Measurements from ENCODE around the gene GOLM1.
"Not testable (repeated sequence)": the region's sequence is repeated elsewhere in the genome, so short reads cannot be mapped to it uniquely, and the experiment has no call there.

GOLM1 gene

DNA sequence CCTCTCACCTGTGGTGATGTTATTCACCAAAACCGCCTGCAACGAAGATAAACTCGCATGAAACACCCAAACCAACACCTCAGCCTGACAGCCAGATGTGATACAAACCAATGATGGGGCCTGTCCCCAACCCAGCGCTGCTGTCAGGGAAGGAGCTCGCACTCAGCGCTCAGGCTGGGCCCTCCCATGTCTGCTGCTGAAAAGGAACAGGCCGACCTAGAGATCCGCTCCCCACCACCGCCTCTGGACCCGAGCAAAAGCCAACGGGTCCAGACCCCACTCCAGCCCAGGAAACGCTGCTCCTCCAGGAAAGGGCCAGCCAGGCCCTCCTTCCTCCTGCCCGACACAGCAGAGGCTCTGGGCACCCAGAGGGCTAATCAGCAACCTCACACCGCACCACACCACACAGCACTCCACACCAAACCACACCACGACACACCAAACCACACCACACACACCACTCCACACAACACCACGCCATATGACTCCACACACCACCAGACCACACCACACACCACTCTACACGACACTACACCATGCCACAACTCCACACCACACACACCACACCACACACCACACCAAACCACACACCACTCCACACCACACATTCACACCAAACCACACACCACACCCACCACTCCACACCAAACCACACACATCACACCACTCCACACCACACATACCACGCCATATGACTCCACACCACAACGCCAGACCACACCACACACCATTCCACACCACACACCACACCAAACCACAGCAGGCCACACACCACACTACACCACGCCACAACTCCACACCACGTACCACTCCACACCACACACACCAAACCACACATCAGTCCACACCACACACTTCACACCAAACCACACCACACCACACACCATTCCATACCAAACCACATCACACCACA is 46.5 kb downstream of the GOLM1 start:
- H3K4me3 ChIP-seq (ENCODE audit: insufficient read length, low read depth): no peak overlapping the region

DNA sequence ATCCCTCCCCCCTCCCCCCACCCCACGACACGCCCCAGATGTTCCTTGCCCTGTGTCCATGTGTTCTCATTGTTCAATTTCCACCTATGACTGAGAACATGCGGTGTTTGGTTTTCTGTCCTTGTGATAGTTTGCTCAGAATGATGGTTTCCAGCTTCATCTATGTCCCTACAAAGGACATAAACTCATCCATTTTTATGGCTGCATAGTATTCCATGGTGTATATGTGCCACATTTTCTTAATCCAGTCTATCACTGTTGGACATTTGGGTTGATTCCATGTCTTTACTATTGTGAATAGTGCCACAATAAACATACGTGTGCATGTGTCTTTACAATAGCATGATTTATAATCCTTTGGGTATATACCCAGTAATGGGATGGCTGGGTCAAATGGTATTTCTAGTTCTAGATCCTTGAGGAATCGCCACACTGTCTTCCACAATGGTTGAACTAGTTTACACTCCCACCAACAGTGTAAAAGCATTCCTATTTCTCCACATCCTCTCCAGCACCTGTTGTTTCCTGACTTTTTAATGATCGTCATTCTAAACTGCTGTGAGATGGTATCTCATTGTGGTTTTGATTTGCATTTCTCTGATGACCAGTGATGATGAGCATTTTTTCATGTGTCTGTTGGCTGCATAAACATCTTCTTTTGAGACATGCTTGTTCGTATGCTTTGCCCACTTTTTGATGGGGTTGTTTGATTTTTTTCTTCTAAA is 51.2 kb downstream of the GOLM1 start:
- H3K9ac ChIP-seq (ENCODE audit: insufficient read length, low read depth); H3K9me3 ChIP-seq (ENCODE audit: insufficient read depth, low read length); H3K4me1 ChIP-seq (ENCODE audit: insufficient read depth, insufficient read length); H3K27me3 ChIP-seq (ENCODE audit: insufficient read depth, insufficient read length); H3K4me3 ChIP-seq (ENCODE audit: insufficient read length, low read depth); DNase-seq (ENCODE audit: low read depth, low spot score): not testable (repeated sequence)
- peaks cover 45% of the 10 kb centered on the region for H3K36me3 ChIP-seq (ENCODE audit: insufficient read depth, insufficient read length, low read length)

More for the DNA sequence above, 46.5 kb downstream of the GOLM1 start:
- Histone ChIP-seq H3K4me1 (ENCODE audit: insufficient read depth, insufficient read length) (no peaks in the 10 kb centered on the region), H3K27me3 (ENCODE audit: insufficient read depth, insufficient read length) (no peaks in the 10 kb centered on the region), H3K36me3 (ENCODE audit: insufficient read depth, insufficient read length, low read length) (peaks cover 33% of the 10 kb centered on the region), H3K9ac (ENCODE audit: insufficient read length, low read depth) (no peak overlapping the region), H3K9me3 (ENCODE audit: insufficient read depth, low read length) (no peaks in the 10 kb centered on the region)
- DNase-seq (ENCODE audit: low read depth, low spot score): no peak
- TF ChIP-seq SUZ12 (IDR thresholded peaks at IDR 0.05; ENCODE audit: extremely low read depth, insufficient read depth, insufficient read length) (no peak), ZNF274 (IDR thresholded peaks at IDR 0.05; ENCODE audit: low read depth, low read length) (no peak), YY1 (IDR thresholded peaks at IDR 0.05; ENCODE audit: insufficient read depth, insufficient read length) (no peak)

DNA sequence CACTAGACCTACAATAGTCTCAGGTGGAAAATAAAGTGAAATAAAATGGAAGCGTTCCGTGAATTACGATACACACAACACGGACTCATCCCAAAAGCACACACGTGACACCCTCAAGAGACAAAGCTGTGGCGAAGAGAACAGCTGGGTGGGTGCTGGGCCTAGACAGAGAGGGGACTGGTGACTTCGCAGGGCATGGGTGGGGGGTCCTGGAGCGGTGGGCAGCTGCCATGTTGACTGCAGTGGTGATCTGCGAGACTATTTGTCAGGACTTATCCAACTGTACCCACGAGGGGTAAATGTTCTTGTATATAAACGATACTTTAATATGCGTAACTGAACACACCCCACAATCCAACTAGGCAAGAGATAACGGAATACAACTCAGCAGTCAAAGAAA is 52.0 kb downstream of the GOLM1 start:
- TF ChIP-seq ZNF274 (IDR thresholded peaks at IDR 0.05; ENCODE audit: low read depth, low read length): no peak
- no peak for TF ChIP-seq YY1 (IDR thresholded peaks at IDR 0.05; ENCODE audit: insufficient read depth, insufficient read length)
- TF ChIP-seq SUZ12 (IDR thresholded peaks at IDR 0.05; ENCODE audit: extremely low read depth, insufficient read depth, insufficient read length): no peak
- H3K36me3 ChIP-seq (ENCODE audit: insufficient read depth, insufficient read length, low read length): peaks cover 45% of the 10 kb centered on the region
- no peak overlapping the region for H3K9ac ChIP-seq (ENCODE audit: insufficient read length, low read depth)
- H3K27me3 ChIP-seq (ENCODE audit: insufficient read depth, insufficient read length): no peaks in the 10 kb centered on the region
- no peak overlapping the region for H3K4me3 ChIP-seq (ENCODE audit: insufficient read length, low read depth)
- DNase-seq (ENCODE audit: low read depth, low spot score): no peak
- H3K4me1 ChIP-seq (ENCODE audit: insufficient read depth, insufficient read length): no peaks in the 10 kb centered on the region
- H3K9me3 ChIP-seq (ENCODE audit: insufficient read depth, low read length): no peaks in the 10 kb centered on the region

DNA sequence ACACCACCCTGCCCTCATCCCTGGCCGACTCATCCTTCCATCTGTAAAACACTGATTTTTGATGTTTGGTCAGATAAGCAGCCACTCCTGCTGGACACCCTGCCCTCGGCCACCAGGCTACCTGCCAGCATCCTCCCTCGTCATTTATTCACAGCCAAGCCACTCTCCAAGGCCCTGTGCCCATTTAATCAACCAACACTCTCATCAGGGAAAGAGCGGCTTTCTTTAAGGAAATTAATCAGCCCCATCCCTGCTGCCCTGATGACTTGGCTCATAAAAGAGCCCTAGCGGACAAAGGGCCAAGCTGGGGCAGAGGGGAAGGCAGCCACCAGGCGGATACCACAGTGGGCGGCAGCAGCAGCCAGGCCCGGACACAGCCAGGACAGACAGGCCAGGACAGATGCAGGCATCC is 52.4 kb downstream of the GOLM1 start:
- H3K9me3 ChIP-seq (ENCODE audit: insufficient read depth, low read length): no peaks in the 10 kb centered on the region

DNA sequence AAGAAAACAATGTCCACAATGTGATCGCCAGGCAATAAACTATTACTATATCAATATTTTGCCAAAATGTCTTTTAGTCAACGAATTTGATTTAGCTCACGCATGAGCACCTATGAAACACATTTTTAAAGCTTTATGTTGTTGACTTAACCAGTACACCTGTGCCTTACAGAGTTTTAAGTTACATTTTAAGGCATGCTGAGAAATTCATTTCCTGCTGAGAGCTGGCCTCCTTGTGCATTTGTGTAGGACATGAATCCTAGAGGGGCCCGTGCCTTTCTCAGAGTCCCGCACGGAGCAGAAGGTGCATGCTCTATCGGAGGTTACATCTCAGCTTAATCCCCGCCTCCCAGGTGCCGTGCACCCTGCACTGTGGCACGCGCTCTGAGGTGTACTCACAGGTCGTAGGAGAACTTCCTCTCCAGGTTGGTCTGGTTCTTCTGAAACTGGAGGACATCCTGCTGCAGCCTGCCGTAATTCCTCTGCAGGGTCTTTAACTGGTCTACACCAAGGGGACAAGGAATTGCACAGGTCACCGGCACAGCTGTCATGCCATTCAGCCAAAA is 53.2 kb downstream of the GOLM1 start:
- Histone ChIP-seq H3K9me3 (ENCODE audit: insufficient read depth, low read length) (no peaks in the 10 kb centered on the region), H3K36me3 (ENCODE audit: insufficient read depth, insufficient read length, low read length) (peaks cover 45% of the 10 kb centered on the region), H3K4me1 (ENCODE audit: insufficient read depth, insufficient read length) (no peaks in the 10 kb centered on the region), H3K27me3 (ENCODE audit: insufficient read depth, insufficient read length) (no peaks in the 10 kb centered on the region), H3K9ac (ENCODE audit: insufficient read length, low read depth) (no peak overlapping the region), H3K4me3 (ENCODE audit: insufficient read length, low read depth) (no peak overlapping the region)
- DNase-seq (ENCODE audit: low read depth, low spot score): no peak
- TF ChIP-seq YY1 (IDR thresholded peaks at IDR 0.05; ENCODE audit: insufficient read depth, insufficient read length) (no peak), ZNF274 (IDR thresholded peaks at IDR 0.05; ENCODE audit: low read depth, low read length) (no peak), SUZ12 (IDR thresholded peaks at IDR 0.05; ENCODE audit: extremely low read depth, insufficient read depth, insufficient read length) (no peak)

More for the DNA sequence above, 52.4 kb downstream of the GOLM1 start:
- DNase-seq (ENCODE audit: low read depth, low spot score): no peak
- Histone ChIP-seq H3K4me3 (ENCODE audit: insufficient read length, low read depth) (no peak overlapping the region), H3K36me3 (ENCODE audit: insufficient read depth, insufficient read length, low read length) (peaks cover 47% of the 10 kb centered on the region), H3K9ac (ENCODE audit: insufficient read length, low read depth) (no peak overlapping the region), H3K27me3 (ENCODE audit: insufficient read depth, insufficient read length) (no peaks in the 10 kb centered on the region), H3K4me1 (ENCODE audit: insufficient read depth, insufficient read length) (no peaks in the 10 kb centered on the region)
- TF ChIP-seq YY1 (IDR thresholded peaks at IDR 0.05; ENCODE audit: insufficient read depth, insufficient read length) (no peak), SUZ12 (IDR thresholded peaks at IDR 0.05; ENCODE audit: extremely low read depth, insufficient read depth, insufficient read length) (no peak), ZNF274 (IDR thresholded peaks at IDR 0.05; ENCODE audit: low read depth, low read length) (no peak)

DNA sequence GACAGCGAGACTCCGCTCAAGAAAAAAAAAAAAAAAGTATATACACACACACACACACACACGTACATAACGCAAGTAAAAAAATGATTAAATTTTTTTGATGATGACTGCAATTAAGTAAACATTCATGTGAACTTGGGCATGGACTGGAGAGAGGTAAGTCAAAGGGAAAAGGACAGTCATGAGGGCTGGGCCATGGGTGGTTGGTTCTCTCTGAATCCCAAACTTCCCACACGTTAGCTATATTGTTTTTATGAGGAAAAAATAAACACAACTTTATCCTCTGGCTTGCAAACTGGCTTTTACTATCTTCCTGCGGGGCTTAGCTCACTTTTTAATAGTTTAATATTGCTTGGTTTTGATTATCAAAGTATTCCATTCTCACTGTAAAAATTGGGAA is 53.7 kb downstream of the GOLM1 start:
- no peaks in the 10 kb centered on the region for H3K4me1 ChIP-seq (ENCODE audit: insufficient read depth, insufficient read length)
- no peak overlapping the region for H3K9ac ChIP-seq (ENCODE audit: insufficient read length, low read depth)
- H3K27me3 ChIP-seq (ENCODE audit: insufficient read depth, insufficient read length): no peaks in the 10 kb centered on the region
- peaks cover 50% of the 10 kb centered on the region for H3K36me3 ChIP-seq (ENCODE audit: insufficient read depth, insufficient read length, low read length)
- TF ChIP-seq SUZ12 (IDR thresholded peaks at IDR 0.05; ENCODE audit: extremely low read depth, insufficient read depth, insufficient read length): no peak
- no peak for TF ChIP-seq YY1 (IDR thresholded peaks at IDR 0.05; ENCODE audit: insufficient read depth, insufficient read length)
- no peak for TF ChIP-seq ZNF274 (IDR thresholded peaks at IDR 0.05; ENCODE audit: low read depth, low read length)
- no peaks in the 10 kb centered on the region for H3K9me3 ChIP-seq (ENCODE audit: insufficient read depth, low read length)
- H3K4me3 ChIP-seq (ENCODE audit: insufficient read length, low read depth): no peak overlapping the region
- no peak for DNase-seq (ENCODE audit: low read depth, low spot score)

DNA sequence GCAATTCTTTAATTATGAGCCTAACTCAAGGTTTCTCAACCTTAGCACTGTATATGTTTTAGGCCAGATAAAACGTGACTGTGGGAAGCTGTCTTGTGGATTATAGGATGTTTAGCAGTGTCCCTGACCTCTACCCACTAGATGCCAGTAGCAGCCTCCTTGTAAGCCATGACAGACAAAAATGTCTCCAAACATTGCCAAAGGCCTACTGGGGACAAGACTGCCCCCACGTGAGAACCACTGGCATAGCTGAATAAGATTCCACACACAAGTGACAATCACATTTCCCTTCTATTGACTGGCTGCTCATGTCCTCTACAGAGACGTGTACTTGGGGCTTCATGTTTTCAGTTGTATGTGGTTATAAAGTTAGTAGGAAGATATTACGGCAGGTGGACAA is 55.4 kb downstream of the GOLM1 start:
- no peak overlapping the region for H3K9ac ChIP-seq (ENCODE audit: insufficient read length, low read depth)
- H3K4me1 ChIP-seq (ENCODE audit: insufficient read depth, insufficient read length): no peaks in the 10 kb centered on the region
- H3K27me3 ChIP-seq (ENCODE audit: insufficient read depth, insufficient read length): no peaks in the 10 kb centered on the region
- TF ChIP-seq SUZ12 (IDR thresholded peaks at IDR 0.05; ENCODE audit: extremely low read depth, insufficient read depth, insufficient read length): no peak
- no peak for TF ChIP-seq ZNF274 (IDR thresholded peaks at IDR 0.05; ENCODE audit: low read depth, low read length)
- no peak for TF ChIP-seq YY1 (IDR thresholded peaks at IDR 0.05; ENCODE audit: insufficient read depth, insufficient read length)
- peaks cover 65% of the 10 kb centered on the region for H3K36me3 ChIP-seq (ENCODE audit: insufficient read depth, insufficient read length, low read length)
- H3K4me3 ChIP-seq (ENCODE audit: insufficient read length, low read depth): no peak overlapping the region
- no peak for DNase-seq (ENCODE audit: low read depth, low spot score)
- H3K9me3 ChIP-seq (ENCODE audit: insufficient read depth, low read length): no peaks in the 10 kb centered on the region
